CMK (cell line): ENCODE measurements around the gene ECI1.
"Not testable (repeated sequence)": the region's sequence is repeated elsewhere in the genome, so short reads cannot be mapped to it uniquely, and the experiment has no call there.

Experiments used
- DNase-seq: peaks from one replicate; pipeline ENCODE4 v3.0.0-alpha.2; 2010; ENCODE audit warnings: low read depth

Gene ECI1

GRCh38 chr16:2253293-2253692 lies 1.9 kb upstream of the ECI1 start:
- no peak for DNase-seq

- no peak for DNase-seq
Measured at GRCh38 chr16:2252806-2253148, 1.4 kb upstream of the ECI1 start.

GRCh38 chr16:2250652-2251295 lies 613 bp downstream of the ECI1 start:
- DNase-seq, result no peak

GRCh38 chr16:2246301-2246885 lies 5.0 kb downstream of the ECI1 start:
- no peak for DNase-seq

DNA sequence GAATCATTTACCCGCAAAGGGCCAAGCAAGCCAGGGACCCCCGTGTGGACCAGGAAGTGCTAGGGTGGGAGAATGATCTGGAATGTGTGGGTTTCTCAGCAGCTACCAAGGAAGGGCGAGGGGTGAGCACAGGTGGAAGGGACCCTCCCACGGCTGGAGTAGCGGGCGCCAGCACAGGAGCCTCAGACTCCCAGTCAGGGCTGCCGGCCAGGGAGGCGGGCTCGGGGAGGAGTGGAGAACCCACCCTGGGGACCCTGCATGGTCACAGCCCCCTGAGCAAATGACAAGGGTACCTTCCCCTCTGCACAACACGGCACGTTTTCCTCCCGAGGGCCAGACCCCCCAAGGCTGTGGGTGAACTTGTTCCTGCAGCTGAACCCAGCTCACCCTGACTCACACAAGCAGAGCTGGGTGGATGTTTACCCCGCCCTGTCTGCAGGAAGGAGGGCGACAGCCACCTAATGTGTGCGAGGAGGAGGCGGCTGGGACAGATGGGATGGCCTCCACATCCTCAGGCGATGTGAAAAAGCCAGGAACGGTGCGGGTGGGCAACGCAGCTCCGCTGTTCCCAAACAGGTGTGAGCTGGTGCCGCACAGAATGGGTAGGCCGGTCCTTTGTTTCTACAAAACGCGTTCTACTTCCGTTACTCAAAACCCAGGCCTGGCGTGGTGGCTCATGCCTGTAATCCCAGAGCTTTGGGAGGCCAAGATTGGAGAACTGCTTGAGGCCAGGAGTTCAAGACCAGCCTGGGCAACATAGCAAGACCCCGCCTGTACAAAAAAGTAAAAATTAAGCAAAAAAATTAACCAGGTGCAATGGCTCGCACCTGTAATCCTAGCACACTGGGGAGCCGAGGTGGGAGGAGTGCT lies 6.2 kb downstream of the ECI1 start:
- no peak for DNase-seq

- no peak for DNase-seq
Measured at GRCh38 chr16:2244301-2244700, 7.1 kb downstream of the ECI1 start.

DNA sequence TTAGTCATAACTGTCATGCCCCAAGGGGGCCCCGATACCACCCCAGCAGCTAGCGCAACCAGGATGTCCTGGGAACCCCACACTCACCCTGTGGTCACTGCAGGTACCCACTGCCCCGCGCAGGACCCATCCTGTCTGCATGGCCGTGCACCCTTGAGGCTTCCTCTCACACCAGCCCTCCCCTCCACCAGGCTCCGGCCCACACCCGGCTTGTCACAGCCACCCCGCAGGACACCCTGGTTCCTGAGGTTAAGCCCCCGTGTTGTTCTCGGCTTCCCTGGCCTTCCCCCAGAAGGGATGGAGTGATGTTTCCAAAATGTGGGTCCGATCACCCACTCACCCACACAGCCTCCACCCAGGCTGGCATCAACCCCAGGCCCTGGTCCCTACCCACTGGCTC lies 7.6 kb downstream of the ECI1 start:
- no peak for DNase-seq

DNA sequence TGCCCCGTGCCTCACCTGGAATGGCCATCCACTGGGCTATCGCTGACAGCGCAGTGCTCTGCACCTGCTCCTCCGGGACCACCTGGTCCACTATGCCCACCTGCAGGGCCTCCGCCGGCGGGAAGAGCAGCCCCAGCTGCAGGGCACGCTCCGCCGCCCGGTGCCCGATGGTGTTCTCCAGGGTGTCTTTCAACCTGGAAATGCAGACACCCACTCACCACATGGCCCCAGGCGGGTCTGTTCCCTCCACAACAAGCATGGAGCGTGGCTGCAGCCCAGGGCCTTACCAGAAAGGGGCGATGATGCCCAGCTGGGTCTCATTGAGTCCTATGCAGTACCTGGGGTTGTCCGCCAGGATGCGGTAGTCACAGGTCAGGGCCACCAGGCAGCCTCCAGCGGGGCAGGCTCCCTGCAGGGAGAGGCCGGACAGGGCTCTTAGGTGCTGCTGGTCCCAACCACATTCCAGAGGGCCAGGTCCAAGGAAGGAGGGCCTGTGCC lies 8.3 kb downstream of the ECI1 start:
- DNase-seq, result no peak

GRCh38 chr16:2242598-2242997 lies 8.8 kb downstream of the ECI1 start:
- no peak for DNase-seq

GRCh38 chr16:2240331-2240730 lies 11.1 kb downstream of the ECI1 start:
- not testable (repeated sequence) for DNase-seq

DNA sequence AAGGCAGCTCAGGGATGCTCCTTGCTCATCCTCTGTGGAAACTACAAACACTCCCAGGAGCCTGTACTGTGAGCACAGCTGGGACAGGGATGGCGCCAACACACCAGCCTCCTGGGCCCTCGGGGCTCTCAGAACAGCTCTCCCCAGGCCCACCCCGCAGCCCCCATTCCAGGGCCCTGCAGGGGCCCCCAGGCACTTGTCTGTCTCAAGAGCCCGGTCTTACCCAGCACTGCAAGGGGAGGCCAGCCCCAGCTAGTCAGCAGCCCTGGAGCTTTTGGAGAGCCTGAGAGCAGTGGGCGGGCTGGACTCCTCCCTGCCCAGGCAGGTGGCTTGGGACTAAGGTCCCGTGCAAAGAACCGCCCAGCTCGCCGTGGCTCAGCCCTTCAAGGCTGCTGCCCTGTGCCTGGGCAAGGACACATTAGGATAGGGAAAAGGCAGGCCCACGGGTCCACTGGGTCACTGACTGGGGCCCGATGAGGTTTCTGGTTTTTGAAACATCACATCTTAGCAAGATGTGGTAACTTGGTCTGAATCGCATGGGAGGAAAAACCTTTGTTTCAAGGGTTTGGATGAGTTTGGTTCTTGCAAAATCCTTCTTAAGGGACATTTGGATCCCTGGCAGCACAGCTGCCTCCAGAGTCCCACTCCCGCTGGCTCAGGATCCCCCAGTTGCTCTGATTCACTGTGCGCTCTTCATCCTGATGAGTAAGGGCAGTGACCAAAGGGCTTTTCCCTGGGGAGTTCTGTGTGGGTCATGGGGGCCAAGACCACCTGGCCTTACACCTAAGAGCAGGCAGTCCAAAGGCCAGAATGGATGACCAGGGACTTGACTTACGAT lies 12.3 kb downstream of the ECI1 start:
- no peak for DNase-seq

- DNase-seq, result no peak
Measured at GRCh38 chr16:2238150-2238837, 13.1 kb downstream of the ECI1 start.

- no peak for DNase-seq
Measured at GRCh38 chr16:2237493-2238149, 13.8 kb downstream of the ECI1 start.

DNA sequence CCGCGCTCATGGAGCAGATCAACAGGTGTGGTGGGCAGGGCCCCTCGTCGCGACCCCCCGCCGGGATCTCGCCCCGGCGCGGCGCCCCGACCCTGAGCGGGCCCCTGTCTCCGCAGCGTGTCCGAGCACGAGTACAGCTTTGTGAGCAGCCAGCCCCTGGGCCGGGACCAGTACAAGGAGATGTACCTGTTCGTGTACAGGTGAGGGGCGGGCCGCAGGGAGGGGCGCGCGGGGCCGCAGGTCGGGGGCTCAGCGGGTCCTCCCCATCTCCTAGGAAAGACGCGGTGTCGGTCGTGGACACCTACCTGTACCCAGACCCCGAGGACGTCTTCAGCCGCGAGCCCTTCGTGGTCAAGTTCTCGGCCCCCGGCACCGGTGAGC lies 14.3 kb downstream of the ECI1 start:
- DNase-seq, result no peak

- DNase-seq, result no peak
Measured at GRCh38 chr16:2236337-2237101, 14.9 kb downstream of the ECI1 start, which contains the start of gene DNASE1L2. TSS of gene DNASE1L2 (plus strand) at chr16:2236444. CDS start at chr16:2236817, 373 bp downstream.

DNA sequence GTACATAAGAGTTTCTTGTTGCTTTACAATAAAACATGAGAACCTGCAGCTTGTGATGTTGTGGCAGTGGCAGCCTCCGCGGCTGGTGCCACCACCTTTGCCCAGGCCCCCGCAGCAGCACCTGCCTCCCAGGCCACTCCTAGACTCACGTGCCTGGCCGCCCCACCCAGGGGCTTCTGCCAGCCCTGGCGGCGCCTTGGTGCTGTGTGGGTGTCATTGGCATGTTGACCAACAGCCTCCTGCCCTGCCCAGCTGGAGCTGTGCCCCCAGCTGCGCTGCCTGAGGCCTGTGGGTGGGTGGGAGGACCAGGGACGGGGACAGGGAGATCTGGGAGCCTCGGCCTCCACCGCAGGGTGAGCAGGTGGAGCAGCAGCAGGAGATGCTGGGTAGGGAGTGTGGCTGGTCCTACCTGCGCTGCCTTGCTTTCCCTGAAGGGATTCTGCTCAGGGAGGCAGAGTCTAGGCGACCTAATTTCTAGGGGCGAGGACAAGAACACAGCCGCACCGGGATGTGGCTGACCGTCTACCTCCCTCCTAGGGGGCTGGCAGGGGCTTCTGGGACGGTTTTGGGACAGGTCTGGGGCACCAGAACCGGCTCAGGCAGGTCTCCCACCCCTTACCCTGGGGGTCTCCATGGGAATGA lies 15.6 kb downstream of the ECI1 start:
- no peak for DNase-seq

- no peak for DNase-seq
Measured at GRCh38 chr16:2235234-2235651, 16.1 kb downstream of the ECI1 start.

GRCh38 chr16:2234813-2235170 lies 16.6 kb downstream of the ECI1 start:
- no peak for DNase-seq

GRCh38 chr16:2233872-2234812 lies 17.2 kb downstream of the ECI1 start:
- no peak for DNase-seq
